Body of pancreas (tissue), 4 donors: ENCODE data around the gene TOB1.

Source experiments
- POLR2A ChIP-seq, 3 donors: fragments of 450-650 bp; IDR thresholded peaks; one replicate each; pipeline ENCODE4 v1.6.1; 2016; ENCODE audit warnings: antibody characterized with exemption in 3 of 3, mild to moderate bottlenecking in 2 of 3
- TF ChIP-seq, protein P1 (sequence below), 7 experiments: fragments of 450-650 bp in 4 of 7; fragments of 200-600 bp in 3 of 7; sonication (generic) in 3 of 7; IDR thresholded peaks; one replicate each; pipeline ENCODE4 v1.5.1; 2016 to 2019; ENCODE audit warnings: antibody characterized with exemption in 7 of 7

DNA sequence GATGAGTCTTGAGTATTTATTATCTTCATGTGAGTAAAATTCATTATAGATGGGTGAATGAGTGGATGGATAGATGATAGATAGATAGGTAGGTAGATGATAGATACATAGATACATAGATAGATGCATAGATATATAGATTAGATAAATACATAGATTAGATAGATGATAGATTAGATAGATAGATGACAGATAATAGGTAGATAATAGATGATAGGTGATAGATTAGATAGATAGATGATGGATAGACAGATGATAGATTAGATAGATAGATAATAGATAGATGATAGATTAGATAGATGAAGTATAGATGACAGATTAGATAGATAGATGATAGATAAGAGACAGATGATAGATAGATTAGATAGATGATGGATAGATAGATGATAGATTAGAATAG lies 52.6 kb downstream of the TOB1 start:
- no peak for TF ChIP-seq POLR2A (IDR thresholded peaks at IDR 0.05)
- TF ChIP-seq, protein P1, sequence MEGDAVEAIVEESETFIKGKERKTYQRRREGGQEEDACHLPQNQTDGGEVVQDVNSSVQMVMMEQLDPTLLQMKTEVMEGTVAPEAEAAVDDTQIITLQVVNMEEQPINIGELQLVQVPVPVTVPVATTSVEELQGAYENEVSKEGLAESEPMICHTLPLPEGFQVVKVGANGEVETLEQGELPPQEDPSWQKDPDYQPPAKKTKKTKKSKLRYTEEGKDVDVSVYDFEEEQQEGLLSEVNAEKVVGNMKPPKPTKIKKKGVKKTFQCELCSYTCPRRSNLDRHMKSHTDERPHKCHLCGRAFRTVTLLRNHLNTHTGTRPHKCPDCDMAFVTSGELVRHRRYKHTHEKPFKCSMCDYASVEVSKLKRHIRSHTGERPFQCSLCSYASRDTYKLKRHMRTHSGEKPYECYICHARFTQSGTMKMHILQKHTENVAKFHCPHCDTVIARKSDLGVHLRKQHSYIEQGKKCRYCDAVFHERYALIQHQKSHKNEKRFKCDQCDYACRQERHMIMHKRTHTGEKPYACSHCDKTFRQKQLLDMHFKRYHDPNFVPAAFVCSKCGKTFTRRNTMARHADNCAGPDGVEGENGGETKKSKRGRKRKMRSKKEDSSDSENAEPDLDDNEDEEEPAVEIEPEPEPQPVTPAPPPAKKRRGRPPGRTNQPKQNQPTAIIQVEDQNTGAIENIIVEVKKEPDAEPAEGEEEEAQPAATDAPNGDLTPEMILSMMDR (IDR thresholded peaks at IDR 0.05), result no peak
